Effector memory CD8-positive, alpha-beta T cell (primary cell): ENCODE data around the gene ATP6V1G2.
"Not testable (repeated sequence)": the region's sequence is repeated elsewhere in the genome, so short reads cannot be mapped to it uniquely, and the experiment has no call there.

ENCODE experiments used
- ATAC-seq: fragments of 150-1000 bp; cut with Tn5 transposase; replicated peaks from 2 replicates; pipeline ENCODE4 v1.10.0; 2021; ENCODE audit warnings: mild to moderate bottlenecking, moderate library complexity
- DNase-seq, 3 experiments: peaks; one replicate each; pipeline ENCODE4 v3.0.0; 2021
- H3K27ac Mint-ChIP-seq, 2 donors: one replicate each; pipeline ENCODE4 v1.8.0; 2022; ENCODE audit warnings: mild to moderate bottlenecking in 2 of 2, mixed read lengths in 2 of 2, moderate library complexity in 2 of 2
- H3K27me3 Mint-ChIP-seq, 2 donors: one replicate each; pipeline ENCODE4 v1.8.0; 2022; ENCODE audit warnings: mixed read lengths in 2 of 2
- H3K36me3 Mint-ChIP-seq: one replicate; pipeline ENCODE4 v1.8.0; 2022; ENCODE audit warnings: mild to moderate bottlenecking, moderate library complexity, mixed read lengths; ENCODE audit not compliant: insufficient read depth
- H3K4me1 Mint-ChIP-seq, 2 donors: one replicate each; pipeline ENCODE4 v1.8.0; 2022; ENCODE audit warnings: low read depth in 2 of 2, mixed read lengths in 2 of 2
- H3K4me3 Mint-ChIP-seq, 2 donors: one replicate each; pipeline ENCODE4 v1.8.0; 2022; ENCODE audit warnings: mild to moderate bottlenecking in 2 of 2, mixed read lengths in 2 of 2, moderate library complexity in 2 of 2
- H3K9me3 Mint-ChIP-seq, 2 donors: one replicate each; pipeline ENCODE4 v1.8.0; 2022; ENCODE audit warnings: mixed read lengths in 2 of 2

The ATP6V1G2 gene

DNA sequence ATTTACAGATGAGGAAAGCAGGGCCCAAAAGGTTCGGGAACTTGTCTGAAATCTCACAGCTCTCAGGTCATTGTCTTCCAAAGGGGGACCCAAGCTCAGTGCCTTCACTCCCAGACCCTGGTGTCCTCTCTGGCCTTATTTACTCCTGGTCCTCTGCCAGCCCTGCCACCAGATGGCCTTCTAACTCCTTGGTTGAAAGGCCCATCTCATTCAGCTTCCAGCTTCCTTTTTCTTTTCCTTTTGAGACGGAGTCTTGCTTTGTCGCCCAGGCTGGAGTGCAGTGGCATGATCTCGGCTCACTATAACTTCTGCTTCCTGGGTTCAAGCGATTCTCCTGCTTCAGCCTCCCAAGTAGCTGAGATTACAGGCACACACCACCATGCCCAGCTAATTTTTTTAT lies 5.0 kb upstream of the ATP6V1G2 start:
- peak; percentile 12 for ATAC-seq
- Mint-ChIP-seq H3K36me3 (peaks cover 16% of the 10 kb centered on the region), H3K4me1 (peaks cover 19 to 28% of the 10 kb centered on the region in 2 donors)
- H3K27me3 Mint-ChIP-seq, H3K4me3 Mint-ChIP-seq, H3K27ac Mint-ChIP-seq, H3K9me3 Mint-ChIP-seq: not testable (repeated sequence)
- peak; percentile 57 to 65 (median 58) for DNase-seq

DNA sequence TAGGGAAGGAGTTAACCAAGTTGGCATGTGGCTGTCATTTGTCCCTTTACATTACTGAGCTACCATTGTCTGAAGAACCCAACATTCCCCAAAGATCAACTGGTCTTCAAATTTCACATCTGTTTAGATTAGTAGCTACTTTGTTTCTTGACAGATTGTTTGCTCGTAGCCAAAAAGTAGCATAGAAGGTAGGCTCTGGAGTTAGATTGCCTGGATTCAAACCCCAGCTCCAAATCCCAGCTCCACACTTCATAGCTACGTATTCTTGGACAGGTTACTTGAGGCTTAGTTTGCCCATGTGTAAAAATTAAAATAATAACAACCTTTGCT lies 2.1 kb upstream of the ATP6V1G2 start:
- Mint-ChIP-seq H3K27ac (peak overlapping the region in 1 of 2 donors; percentile 96), H3K4me3 (peak overlapping the region; percentile 89), H3K9me3 (no peaks in the 10 kb centered on the region), H3K27me3 (no peaks in the 10 kb centered on the region), H3K36me3 (peaks cover 13% of the 10 kb centered on the region), H3K4me1 (peaks cover 16 to 24% of the 10 kb centered on the region in 2 donors)
- ATAC-seq (no peak), DNase-seq (no peak)

DNA sequence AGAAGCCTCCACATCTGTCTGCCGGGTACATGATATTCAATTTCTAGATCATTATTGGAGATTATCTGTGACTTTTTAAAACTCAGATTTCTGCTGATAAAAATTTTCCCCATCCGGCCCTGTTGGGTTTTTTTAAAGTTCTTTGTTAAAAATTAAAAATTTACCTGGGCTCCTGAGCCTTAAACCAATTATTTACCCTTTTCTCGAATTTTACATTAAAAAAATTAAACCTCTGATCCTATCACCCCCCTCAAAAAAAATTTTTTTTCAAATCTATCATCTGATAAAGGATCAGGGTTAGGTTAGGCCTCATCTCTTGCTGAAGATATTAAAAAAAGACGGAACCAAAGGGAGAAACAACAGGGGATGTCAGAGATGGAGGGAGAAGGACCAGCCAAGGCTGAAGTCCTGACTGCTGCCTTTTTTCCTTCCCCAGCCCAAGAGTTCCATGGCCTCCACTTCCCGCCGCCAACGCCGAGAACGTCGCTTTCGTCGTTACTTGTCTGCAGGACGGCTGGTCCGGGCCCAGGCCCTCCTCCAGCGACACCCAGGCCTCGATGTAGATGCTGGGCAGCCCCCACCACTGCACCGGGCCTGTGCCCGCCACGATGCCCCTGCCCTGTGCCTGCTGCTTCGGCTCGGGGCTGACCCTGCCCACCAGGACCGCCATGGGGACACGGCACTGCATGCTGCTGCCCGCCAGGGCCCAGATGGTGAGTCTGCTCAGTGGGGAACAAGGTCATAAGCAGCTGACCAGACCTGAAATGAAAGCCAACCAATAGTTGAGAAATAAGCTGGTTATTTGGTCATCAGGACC lies 1.5 kb upstream of the ATP6V1G2 start:
- H3K9me3 Mint-ChIP-seq, result no peaks in the 10 kb centered on the region
- no peak for DNase-seq
- ATAC-seq, result no peak

DNA sequence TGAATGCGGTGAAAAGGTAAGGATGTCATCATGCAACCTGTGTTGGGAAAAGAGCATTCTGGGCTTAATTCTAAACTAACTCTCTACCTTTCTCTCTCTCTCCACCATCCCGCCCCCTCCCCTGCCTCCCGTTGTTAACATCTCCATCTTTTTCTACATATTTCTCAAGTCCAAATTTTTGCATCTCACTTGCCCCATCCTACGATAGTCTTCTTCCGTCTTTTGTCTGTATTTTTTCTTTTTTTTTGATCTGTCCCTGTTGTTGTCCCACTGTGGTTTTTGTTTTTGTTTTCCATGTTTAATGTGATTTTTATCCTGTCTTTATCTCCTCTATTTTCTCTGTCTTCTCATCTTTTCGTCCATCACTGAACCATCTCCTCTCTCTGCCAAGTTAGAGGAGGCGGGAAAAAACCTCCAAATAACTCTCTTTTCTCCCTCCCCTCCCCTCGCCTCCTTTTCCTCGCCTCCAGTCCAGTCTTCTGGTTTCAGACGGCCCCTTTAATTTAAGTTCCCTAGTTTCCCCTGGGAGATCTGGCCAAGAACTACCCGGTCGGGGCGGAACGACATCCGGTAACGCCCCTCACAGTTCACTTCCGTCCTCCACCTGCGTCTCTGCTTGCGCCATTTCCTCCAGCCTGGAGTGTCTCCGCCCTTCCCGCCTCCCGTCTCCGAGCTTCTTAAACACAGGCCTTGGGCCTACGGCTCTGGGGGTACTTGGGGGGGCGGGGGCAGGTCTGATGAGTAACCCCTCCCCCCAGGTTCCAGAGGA lies 734 bp upstream of the ATP6V1G2 start, which contains the start of gene NFKBIL1:
TSS of gene NFKBIL1 (plus strand) at position 651 of the 769 bp plus-strand sequence. CDS start at position 738, 87 bp downstream.
- Mint-ChIP-seq H3K4me3 (peak within 1 kb of the TSS; percentile 89), H3K9me3 (no peaks in the 10 kb centered on the region), H3K27ac (peak within 1 kb of the TSS; percentile 91 to 96), H3K36me3 (peaks cover 9% of the 10 kb centered on the region), H3K4me1 (peaks cover 16 to 24% of the 10 kb centered on the region in 2 donors), H3K27me3 (no peaks in the 10 kb centered on the region)
- peak; percentile 76 to 77 (median 77) for DNase-seq
- ATAC-seq, result peak; percentile 86

More for the DNA sequence above, 1.5 kb upstream of the ATP6V1G2 start:
- Mint-ChIP-seq H3K36me3 (peaks cover 12% of the 10 kb centered on the region), H3K4me1 (peaks cover 16 to 24% of the 10 kb centered on the region in 2 donors), H3K27me3 (no peaks in the 10 kb centered on the region), H3K4me3 (peak overlapping the region; percentile 89), H3K27ac (peak overlapping the region; percentile 91 to 96)

DNA sequence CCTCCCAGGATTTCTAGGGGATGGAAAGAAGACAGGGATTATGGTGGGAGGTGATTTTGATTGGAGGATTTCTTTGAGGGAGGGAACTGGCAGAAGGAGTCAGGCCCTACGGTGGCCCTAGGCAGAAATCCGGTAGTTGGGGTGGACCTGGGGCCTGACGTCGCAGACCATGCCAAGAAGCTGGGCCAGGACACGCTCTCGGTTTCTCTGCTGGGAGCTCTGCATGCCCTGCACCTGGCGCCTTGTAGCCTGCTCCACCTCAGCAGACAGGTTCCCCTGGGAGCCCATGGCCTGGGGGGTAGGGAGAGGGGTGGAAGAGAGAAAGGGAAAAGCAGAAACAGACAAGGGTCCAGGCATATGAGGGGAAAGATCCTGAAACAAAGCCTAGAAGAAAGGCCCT lies 1.1 kb downstream of the ATP6V1G2 start:
- H3K9me3 Mint-ChIP-seq, result no peaks in the 10 kb centered on the region
- H3K27me3 Mint-ChIP-seq, result no peaks in the 10 kb centered on the region
- DNase-seq (no peak), ATAC-seq (no peak)
- peaks cover 24 to 28% of the 10 kb centered on the region in 2 donors for H3K4me1 Mint-ChIP-seq
- H3K36me3 Mint-ChIP-seq, result peaks cover 25% of the 10 kb centered on the region
- no peak overlapping the region for H3K4me3 Mint-ChIP-seq
- no peak overlapping the region for H3K27ac Mint-ChIP-seq

DNA sequence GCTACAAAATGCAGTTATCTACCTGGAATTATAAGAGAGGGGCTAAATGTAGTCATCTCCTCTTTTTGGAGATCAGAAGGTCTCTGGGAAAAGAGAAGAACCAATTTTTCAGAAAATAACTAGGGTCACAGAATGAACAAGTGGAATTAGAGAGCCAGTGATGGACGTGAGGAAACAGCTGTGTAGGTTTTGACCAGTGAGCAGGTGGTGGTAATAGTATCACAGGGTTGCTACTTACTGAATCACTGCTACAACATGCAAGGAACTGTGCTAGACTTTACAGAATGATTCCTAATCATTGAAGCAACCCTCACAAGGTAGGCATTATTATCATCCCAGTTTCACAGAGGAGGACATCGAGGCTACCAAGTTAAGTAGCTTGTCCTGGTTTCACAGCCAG lies 1.7 kb downstream of the ATP6V1G2 start:
- Mint-ChIP-seq H3K27ac (no peak overlapping the region), H3K4me1 (peaks cover 30 to 34% of the 10 kb centered on the region in 2 donors), H3K36me3 (peaks cover 31% of the 10 kb centered on the region), H3K9me3 (no peaks in the 10 kb centered on the region), H3K27me3 (no peaks in the 10 kb centered on the region), H3K4me3 (no peak overlapping the region)
- ATAC-seq (no peak), DNase-seq (no peak)

DNA sequence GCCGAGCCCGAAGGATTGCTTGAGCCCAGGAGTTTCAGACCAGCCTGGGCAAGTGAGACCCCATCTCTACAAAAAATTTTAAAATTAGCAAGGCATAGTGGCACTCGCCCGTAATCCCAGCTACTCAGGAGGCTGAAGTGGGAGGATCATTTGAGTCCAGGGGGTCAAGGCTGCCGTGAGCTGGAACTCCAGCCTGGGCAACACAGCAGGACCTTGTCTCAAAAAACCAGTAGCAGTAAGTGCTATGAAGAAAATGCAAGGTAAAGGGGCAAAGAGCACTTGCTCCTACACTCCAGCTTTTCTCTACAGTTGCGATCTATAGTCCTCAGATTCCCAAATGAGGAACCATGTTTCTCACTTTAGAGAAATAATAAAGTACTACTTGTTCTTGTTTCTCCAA lies 2.8 kb downstream of the ATP6V1G2 start:
- DNase-seq (no peak), ATAC-seq (no peak)
- Mint-ChIP-seq H3K4me3 (no peak overlapping the region), H3K4me1 (peaks cover 41 to 44% of the 10 kb centered on the region in 2 donors), H3K27ac (no peak overlapping the region), H3K27me3 (no peaks in the 10 kb centered on the region), H3K36me3 (peaks cover 41% of the 10 kb centered on the region), H3K9me3 (no peaks in the 10 kb centered on the region)

DNA sequence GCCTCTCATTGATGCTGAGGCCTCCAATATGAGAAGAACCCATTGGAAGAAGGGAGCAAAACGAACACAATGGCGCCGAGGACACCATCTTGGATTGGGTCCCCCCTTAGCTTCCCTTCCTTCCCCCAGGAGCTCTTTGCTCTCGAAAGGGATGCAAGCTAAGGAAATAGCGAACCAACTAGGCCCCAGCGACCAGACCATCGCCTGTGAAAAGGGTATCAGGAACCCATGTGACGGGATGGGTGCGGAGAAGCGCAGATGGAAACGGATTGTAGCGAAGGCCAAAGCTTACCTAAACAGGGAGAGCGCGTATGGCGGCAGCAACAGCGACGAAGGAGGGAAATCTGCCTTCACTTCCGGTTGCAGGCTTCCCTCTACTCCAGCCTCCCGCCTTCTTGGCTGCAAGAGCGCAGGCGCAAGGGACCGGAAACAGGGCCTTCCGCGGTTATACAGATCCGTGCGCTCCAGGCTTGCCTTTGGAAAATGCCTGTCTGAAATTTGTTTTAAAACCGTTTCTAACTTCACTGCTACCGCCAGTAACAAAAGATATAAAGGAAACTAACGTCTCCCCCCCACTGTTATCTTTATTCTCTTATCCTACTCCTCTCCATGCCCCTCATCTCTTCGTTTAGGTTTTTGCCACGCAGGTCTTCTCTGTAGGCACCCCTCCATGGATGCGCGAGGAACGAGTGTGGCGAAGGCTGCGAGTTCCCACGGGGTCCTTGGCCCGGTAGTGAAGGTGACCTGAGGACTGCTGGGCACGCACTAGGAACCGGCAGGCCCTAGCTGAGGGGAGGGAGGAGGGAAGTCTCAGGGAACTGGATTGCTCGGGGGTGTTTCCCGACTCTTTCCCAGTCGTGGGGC lies 4.5 kb downstream of the ATP6V1G2 start, which contains the start of gene DDX39B:
TSS of gene DDX39B (minus strand) at position 346 of the 864 bp plus-strand sequence. CDS start 1,471 bp downstream, outside the sequence.
- H3K4me1 Mint-ChIP-seq, result peaks cover 39 to 41% of the 10 kb centered on the region in 2 donors
- DNase-seq (peak; percentile 86 to 90 (median 88)), ATAC-seq (peak; percentile 73)
- peak within 1 kb of the TSS; percentile 94 to 98 for H3K4me3 Mint-ChIP-seq
- peak within 1 kb of the TSS; percentile 99 for H3K27ac Mint-ChIP-seq
- no peaks in the 10 kb centered on the region for H3K9me3 Mint-ChIP-seq
- no peaks in the 10 kb centered on the region for H3K27me3 Mint-ChIP-seq
- peaks cover 59% of the 10 kb centered on the region for H3K36me3 Mint-ChIP-seq

DNA sequence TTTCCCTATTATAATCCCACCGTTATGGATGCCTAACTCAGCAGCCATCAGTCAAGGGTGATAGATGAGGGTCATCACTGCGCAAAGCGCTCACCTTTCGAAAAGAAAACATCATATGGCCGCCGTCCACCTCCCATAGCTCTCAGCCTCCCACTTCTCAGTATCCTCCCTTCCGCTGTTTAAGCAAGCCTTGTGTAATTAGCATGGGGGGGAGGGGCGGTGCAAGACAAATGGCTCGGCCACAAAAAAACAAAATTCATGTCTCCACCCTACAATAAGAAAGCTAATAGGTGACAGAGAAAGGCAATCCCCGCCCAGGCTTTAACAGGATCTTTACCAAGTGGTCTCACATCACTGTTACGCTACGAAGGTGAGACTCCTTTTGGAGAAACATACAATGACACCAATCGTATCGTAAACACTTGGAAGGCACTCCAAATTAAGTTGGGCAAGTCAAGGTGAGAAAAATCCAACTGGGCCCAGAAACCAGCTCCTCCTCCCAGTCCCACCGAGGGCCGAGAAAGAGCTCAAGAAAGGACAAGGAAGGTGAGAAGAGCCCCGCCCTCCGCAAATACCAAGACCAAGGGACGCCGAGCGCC lies 5.2 kb downstream of the ATP6V1G2 start:
- H3K36me3 Mint-ChIP-seq, result peaks cover 66% of the 10 kb centered on the region
- H3K4me3 Mint-ChIP-seq, result peak overlapping the region; percentile 94 to 98
- peak overlapping the region; percentile 99 for H3K27ac Mint-ChIP-seq
- no peaks in the 10 kb centered on the region for H3K27me3 Mint-ChIP-seq
- H3K4me1 Mint-ChIP-seq, result peaks cover 33 to 43% of the 10 kb centered on the region in 2 donors
- DNase-seq (peak; percentile 70 to 83 (median 77)), ATAC-seq (peak; percentile 53)
- H3K9me3 Mint-ChIP-seq, result no peaks in the 10 kb centered on the region

DNA sequence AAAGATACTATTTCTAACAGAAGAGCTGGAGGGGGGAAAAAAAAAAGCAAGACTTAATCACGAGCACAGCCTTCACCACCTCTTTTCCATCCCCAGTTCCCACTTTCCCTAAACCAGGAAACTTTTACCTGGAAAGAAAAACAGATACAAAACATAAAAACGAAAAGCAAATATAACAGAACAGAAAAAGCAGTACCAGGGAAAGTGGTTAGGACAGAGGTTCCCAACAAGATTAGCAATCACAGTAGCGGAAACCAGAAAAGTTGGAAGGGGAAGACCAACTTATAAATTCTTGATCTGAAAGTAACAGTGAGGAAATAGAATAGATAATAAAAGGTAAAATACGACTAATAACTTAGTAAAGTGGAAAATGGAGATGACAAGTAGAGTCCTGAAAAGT lies 5.8 kb downstream of the ATP6V1G2 start:
- no peak for DNase-seq
- H3K27ac Mint-ChIP-seq, result peak overlapping the region; percentile 99
- H3K4me1 Mint-ChIP-seq, result peaks cover 33 to 47% of the 10 kb centered on the region in 2 donors
- no peaks in the 10 kb centered on the region for H3K27me3 Mint-ChIP-seq
- peak overlapping the region; percentile 94 to 98 for H3K4me3 Mint-ChIP-seq
- no peaks in the 10 kb centered on the region for H3K9me3 Mint-ChIP-seq
- H3K36me3 Mint-ChIP-seq, result peaks cover 71% of the 10 kb centered on the region
- no peak for ATAC-seq

DNA sequence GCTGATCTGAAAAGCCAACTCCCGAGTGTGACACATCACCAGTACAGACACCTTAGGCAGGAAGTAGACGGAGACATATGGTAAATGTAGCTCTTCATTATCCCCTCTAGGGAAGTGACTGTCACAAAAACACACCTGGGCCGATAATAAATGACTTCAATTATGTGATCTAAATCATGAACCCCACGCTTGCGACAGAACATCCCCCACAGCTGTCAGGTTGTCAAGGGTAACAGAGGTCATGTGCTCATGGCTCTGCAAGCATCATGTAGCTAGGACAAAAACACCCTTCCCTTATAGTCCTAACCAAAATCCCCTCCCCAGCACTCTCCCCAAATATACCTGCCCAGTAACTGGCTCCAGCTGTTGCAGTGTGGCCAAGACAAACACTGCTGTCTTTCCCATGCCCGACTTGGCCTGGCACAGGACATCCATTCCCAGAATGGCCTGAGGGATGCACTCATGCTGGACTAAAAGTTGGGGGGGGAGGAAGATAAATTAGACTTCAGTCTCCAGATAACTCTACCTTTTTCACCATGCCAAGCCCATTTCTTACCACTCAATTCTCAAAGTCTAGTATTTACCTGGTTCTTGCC lies 7.5 kb downstream of the ATP6V1G2 start:
- H3K36me3 Mint-ChIP-seq, result peaks cover 86% of the 10 kb centered on the region
- ATAC-seq, result no peak
- DNase-seq, result no peak

DNA sequence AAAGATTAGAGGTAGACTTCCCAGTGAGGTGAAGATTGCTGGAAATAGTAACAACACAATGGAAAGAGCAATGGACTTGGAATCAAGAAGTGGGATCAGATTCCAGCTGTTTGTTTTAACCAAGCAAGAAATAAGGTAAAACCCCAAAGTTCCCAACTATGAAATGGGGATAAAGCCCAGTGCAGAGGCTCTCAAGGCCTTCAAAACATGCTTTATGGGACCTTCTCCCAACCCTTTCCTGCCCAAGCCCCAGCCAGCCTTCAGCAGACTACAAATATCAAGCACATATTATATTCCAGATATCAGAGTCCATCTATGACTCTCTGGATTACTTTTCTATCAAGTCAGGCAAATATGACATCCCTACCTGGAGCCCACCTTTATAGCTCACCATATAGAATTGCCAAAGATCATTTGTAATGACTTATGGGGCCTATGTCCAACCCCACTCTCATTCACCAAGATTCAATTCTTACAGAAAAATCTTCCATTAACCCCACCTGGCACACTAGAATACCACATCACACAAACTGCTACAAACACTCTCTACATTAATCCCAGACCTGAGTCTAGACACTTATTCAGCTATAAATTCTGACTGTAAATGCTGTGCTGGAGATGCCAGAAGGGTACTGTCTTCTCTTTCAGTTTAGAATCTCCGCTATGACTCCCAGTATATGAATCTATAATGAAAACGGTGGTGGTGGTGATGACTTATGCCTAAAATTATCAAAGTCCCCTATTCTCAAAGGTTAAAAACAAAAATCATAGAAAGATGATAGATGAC lies 10.7 kb downstream of the ATP6V1G2 start:
- Mint-ChIP-seq H3K36me3 (peaks cover 97% of the 10 kb centered on the region), H3K4me3 (no peak overlapping the region), H3K27me3 (no peaks in the 10 kb centered on the region), H3K4me1 (peaks cover 44 to 52% of the 10 kb centered on the region in 2 donors), H3K9me3 (no peaks in the 10 kb centered on the region), H3K27ac (peak overlapping the region; percentile 35 to 74)
- no peak for ATAC-seq
- DNase-seq, result no peak

More for the DNA sequence above, 7.5 kb downstream of the ATP6V1G2 start:
- peak overlapping the region; percentile 92 to 99 for H3K27ac Mint-ChIP-seq
- H3K27me3 Mint-ChIP-seq, result no peaks in the 10 kb centered on the region
- H3K4me1 Mint-ChIP-seq, result peaks cover 40 to 47% of the 10 kb centered on the region in 2 donors
- no peaks in the 10 kb centered on the region for H3K9me3 Mint-ChIP-seq
- H3K4me3 Mint-ChIP-seq, result peak overlapping the region; percentile 94 to 98
